GM19193 (cell line): Measurements from ENCODE around the gene CFAP45.

Experiments used
- POLR2A ChIP-seq: IDR thresholded peaks from 4 replicates; pipeline ENCODE4 v1.6.1; 2011; ENCODE audit not compliant: insufficient read depth, insufficient read length; ENCODE audit errors: extremely low read depth

CFAP45 gene

GRCh38 chr1:159929155-159930051 lies 29.4 kb upstream of the CFAP45 start:
- TF ChIP-seq POLR2A: no peak

GRCh38 chr1:159928491-159929050 lies 28.6 kb upstream of the CFAP45 start:
- no peak for TF ChIP-seq POLR2A

GRCh38 chr1:159927849-159928431 lies 28.0 kb upstream of the CFAP45 start:
- TF ChIP-seq POLR2A: no peak

- TF ChIP-seq POLR2A: no peak
Observed at GRCh38 chr1:159927211-159927848, 27.4 kb upstream of the CFAP45 start.

- TF ChIP-seq POLR2A: no peak
Observed at GRCh38 chr1:159925719-159926078, 25.7 kb upstream of the CFAP45 start.

GRCh38 chr1:159924791-159925718 lies 25.1 kb upstream of the CFAP45 start, which contains the start of gene TAGLN2:
Gene TAGLN2 (minus strand): TSS chr1:159925507. CDS start chr1:159920509, 4,998 bp downstream.
- peak; percentile 98 for TF ChIP-seq POLR2A

GRCh38 chr1:159924025-159924790 lies 24.2 kb upstream of the CFAP45 start:
- TF ChIP-seq POLR2A: no peak

GRCh38 chr1:159923203-159924024 lies 23.4 kb upstream of the CFAP45 start:
- TF ChIP-seq POLR2A: peak; percentile 61

GRCh38 chr1:159922511-159923202 lies 22.7 kb upstream of the CFAP45 start:
- TF ChIP-seq POLR2A: no peak

- peak; percentile 27 for TF ChIP-seq POLR2A
Observed at GRCh38 chr1:159921700-159922504, 21.9 kb upstream of the CFAP45 start.

- TF ChIP-seq POLR2A: no peak
Observed at GRCh38 chr1:159921251-159921650, 21.3 kb upstream of the CFAP45 start.
